ENCODE data around the gene NID1.

The NID1 gene

DNA sequence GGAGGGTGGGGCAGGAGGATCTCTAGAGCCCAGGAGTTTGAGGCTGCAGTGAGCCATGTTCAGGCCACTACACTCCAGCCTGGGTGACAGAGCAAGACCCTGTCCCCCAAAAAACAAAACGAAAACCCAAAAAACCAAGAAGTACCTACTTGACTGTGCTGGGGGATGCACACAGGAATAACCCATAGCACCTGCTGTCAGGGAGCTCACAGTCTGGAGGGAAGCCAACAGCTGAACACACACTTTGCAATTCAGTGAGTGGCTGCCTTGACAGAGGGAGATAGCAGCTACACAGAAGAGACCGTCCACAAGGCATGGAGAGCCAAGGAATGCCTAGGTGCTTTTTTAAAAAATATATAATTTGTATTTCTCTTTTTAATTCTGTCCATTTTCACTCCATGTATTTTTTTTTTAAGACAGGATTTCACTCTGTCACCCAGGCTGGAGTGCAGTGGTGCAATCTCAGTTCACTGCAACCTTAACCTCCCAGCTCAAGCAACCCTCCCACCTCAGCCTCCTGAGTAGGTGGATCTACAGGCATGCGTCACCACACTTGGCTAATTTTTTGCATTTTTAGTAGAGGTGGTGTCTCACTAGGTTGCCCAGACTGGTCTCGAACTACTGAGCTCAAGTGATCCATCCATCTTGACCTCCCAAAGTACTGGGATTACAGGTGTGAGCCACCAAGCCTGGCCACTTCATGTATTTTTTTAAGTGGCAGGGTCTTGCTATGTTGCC, 68.7 kb downstream of the NID1 start:
- DNase-seq (ENCODE audit: low read depth): no peak
- H3K4me3 ChIP-seq (ENCODE audit: control insufficient read depth, low read depth, low read length): no peak overlapping the region
- TF ChIP-seq, protein P1, sequence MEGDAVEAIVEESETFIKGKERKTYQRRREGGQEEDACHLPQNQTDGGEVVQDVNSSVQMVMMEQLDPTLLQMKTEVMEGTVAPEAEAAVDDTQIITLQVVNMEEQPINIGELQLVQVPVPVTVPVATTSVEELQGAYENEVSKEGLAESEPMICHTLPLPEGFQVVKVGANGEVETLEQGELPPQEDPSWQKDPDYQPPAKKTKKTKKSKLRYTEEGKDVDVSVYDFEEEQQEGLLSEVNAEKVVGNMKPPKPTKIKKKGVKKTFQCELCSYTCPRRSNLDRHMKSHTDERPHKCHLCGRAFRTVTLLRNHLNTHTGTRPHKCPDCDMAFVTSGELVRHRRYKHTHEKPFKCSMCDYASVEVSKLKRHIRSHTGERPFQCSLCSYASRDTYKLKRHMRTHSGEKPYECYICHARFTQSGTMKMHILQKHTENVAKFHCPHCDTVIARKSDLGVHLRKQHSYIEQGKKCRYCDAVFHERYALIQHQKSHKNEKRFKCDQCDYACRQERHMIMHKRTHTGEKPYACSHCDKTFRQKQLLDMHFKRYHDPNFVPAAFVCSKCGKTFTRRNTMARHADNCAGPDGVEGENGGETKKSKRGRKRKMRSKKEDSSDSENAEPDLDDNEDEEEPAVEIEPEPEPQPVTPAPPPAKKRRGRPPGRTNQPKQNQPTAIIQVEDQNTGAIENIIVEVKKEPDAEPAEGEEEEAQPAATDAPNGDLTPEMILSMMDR (IDR thresholded peaks at IDR 0.05; ENCODE audit: control insufficient read depth, insufficient read depth, low read depth, low read length, missing control alignments): no peak

DNA sequence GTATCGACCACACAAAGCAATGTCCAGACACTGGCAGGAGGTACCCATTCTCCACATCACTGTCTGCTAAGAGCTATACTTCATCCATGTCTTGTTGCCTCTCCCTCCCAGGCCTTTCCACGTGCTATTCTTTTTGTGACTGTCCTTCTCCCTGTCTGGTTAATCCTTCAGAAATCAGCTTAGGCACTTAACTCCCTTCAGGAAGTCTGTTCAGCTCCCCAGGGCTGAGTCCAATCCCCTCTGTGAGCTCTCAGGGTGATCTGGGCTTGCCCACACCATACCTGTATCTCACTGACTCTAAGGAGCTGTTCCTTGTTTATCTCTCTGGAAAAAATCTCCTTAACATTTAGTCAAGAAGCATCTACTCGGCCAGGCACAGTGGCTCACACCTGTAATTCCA, 69.4 kb downstream of the NID1 start:
- no peak for DNase-seq (ENCODE audit: low read depth)
- TF ChIP-seq, protein P1 (IDR thresholded peaks at IDR 0.05; ENCODE audit: control insufficient read depth, insufficient read depth, low read depth, low read length, missing control alignments): no peak
- H3K4me3 ChIP-seq (ENCODE audit: control insufficient read depth, low read depth, low read length): no peak overlapping the region

DNA sequence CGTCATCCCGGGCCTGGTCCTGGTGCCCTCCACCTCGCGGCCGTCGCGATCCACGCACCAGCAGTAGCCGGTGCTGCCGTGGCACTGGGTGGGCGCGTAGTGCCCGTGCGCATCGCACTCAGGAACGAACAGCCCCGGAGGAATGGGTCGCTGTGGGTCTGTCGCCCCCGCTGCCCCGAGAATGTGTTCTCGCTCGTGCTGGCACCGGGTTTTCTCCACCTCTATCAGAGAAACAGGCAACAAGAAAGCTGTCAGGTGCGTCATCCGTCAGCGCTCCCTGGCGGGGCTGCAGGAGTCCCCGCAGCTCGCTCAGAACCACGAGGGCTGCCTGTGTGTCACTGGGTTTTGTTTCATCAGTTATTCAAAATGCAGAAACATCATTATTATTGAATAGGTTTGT, 71.2 kb downstream of the NID1 start:
- DNase-seq (ENCODE audit: low read depth): no peak
- TF ChIP-seq, protein P1 (IDR thresholded peaks at IDR 0.05; ENCODE audit: control insufficient read depth, insufficient read depth, low read depth, low read length, missing control alignments): no peak
- H3K4me3 ChIP-seq (ENCODE audit: control insufficient read depth, low read depth, low read length): no peak overlapping the region

DNA sequence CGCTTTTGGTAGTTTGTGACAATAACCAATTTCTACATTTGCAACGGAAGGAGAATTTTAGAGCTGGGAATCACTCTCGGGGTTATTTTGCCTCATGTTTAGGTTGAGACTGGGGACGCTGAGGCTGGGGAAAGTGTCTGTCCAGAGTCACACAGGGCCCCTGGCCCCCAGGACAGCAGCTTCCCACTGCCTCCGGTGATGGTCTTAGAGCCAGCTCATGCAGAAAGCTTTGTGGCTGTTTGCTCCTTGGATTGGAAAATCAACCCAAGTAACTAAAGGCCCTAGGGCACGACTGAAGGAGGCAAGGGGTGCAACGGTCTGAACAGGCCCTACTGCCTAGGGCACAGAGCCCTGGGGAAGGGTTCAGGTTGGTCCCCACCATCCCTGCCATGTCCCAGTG, 72.0 kb downstream of the NID1 start:
- TF ChIP-seq, protein P1 (IDR thresholded peaks at IDR 0.05; ENCODE audit: control insufficient read depth, insufficient read depth, low read depth, low read length, missing control alignments): no peak
- DNase-seq (ENCODE audit: low read depth): no peak
- H3K4me3 ChIP-seq (ENCODE audit: control insufficient read depth, low read depth, low read length): no peak overlapping the region

DNA sequence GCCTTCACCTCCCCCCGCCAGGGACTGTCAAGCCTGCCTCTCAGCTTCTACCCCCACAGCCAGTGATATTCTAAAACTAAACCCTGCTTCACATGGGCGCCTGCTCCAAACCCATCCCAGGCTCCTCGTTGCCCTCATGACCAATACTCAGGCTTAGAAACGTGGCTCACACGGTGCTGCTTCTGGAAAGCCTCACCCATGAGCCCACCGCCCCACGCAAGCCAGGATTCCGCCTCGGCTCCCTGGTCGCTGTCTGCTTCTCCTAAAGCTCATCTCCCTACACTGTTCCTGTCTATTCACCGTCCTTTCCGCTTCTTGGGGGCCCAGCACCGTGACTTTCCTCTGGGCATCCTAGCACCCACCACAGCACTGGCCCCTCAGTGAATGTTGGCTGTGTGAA, 72.5 kb downstream of the NID1 start:
- no peak for DNase-seq (ENCODE audit: low read depth)
- H3K4me3 ChIP-seq (ENCODE audit: control insufficient read depth, low read depth, low read length): no peak overlapping the region
- TF ChIP-seq, protein P1 (IDR thresholded peaks at IDR 0.05; ENCODE audit: control insufficient read depth, insufficient read depth, low read depth, low read length, missing control alignments): no peak

DNA sequence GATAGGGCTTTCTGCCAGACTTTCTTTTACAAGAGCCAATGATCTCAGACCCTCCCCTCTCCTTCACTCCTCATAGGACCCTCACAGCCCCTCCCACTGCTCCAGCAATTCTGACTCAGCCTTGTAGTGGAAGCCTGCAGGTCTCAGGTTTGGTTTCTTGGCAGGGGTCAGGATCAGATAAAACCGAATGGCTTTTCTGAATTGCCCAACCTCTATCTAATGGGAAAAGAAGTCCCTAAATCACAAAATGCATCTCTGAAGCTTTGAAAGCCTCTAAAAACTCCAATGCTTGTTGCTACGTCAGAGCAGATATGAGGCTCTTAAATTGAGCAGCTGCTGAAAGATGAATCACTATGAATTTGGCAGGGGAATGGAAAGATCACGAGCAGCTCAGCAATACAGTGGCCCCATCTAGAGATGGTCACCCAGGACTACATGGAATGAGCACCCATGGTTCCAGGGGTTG, 74.5 kb downstream of the NID1 start:
- DNase-seq (ENCODE audit: low read depth): no peak
- H3K4me3 ChIP-seq (ENCODE audit: control insufficient read depth, low read depth, low read length): no peak overlapping the region
- TF ChIP-seq, protein P1 (IDR thresholded peaks at IDR 0.05; ENCODE audit: control insufficient read depth, insufficient read depth, low read depth, low read length, missing control alignments): peak; percentile 29

Data from AG09309 (cell line).